Tibial nerve (tissue), 4 donors: Measurements from ENCODE around the gene LARP4B. TPM values are rescaled to one million over a fixed set of nuclear protein-coding genes. Genes with fewer than 3 reads are reported as not detected.

Source experiments
- DNase-seq, 2 donors: peaks; one replicate each; pipeline ENCODE4 v3.0.0-alpha.2; 2019; ENCODE audit warnings: low spot score in 2 of 2
- H3K27ac ChIP-seq, 4 donors: fragments of 200-600 bp; sonication (generic) in 3 of 4; one replicate each; pipeline ENCODE4 v1.5.1; 2017 to 2019; ENCODE audit warnings: mild to moderate bottlenecking in 1 of 4
- H3K27me3 ChIP-seq, 2 donors: fragments of 200-600 bp; sonication (generic) in 1 of 2; one replicate each; pipeline versions ENCODE4 v1.5.1 to v1.6.0; 2017 to 2019
- H3K36me3 ChIP-seq, 3 donors: fragments of 200-600 bp; sonication (generic); one replicate each; pipeline ENCODE4 v1.5.1; 2018 to 2019
- H3K4me1 ChIP-seq, 4 donors: fragments of 200-600 bp; sonication (generic) in 3 of 4; one replicate each; pipeline ENCODE4 v1.5.1; 2017 to 2019
- H3K4me3 ChIP-seq, 4 donors: fragments of 200-600 bp; sonication (generic) in 3 of 4; one replicate each; pipeline ENCODE4 v1.5.1; 2017 to 2019; ENCODE audit warnings: mild to moderate bottlenecking in 1 of 4, moderate library complexity in 1 of 4
- H3K9me3 ChIP-seq, 4 donors: fragments of 200-600 bp; sonication (generic) in 3 of 4; one replicate each; pipeline ENCODE4 v1.5.1; 2017 to 2019
- EP300 ChIP-seq, 2 donors: sonication (generic); formaldehyde crosslinking; IDR thresholded peaks; one replicate each; pipeline ENCODE4 v1.6.1; 2017; ENCODE audit warnings: antibody characterized with exemption in 2 of 2, mild to moderate bottlenecking in 1 of 2
- POLR2A ChIP-seq, 2 donors: fragments of 450-650 bp; IDR thresholded peaks; one replicate each; pipeline ENCODE4 v1.6.1; 2017; ENCODE audit warnings: antibody characterized with exemption in 2 of 2, mild to moderate bottlenecking in 2 of 2, moderate library complexity in 2 of 2
- WGBS, 2 donors: methylation state at CpG; one replicate each; pipeline ENCODE4 v1.1.5; 2018; 5-methylcytosine and 5-hydroxymethylcytosine counted together
- total RNA-seq, 4 donors: library from RNA; depleted of rRNA; stranded (reverse); fragments of >200 nt; gene quantifications; one replicate each; pipeline ENCODE4 v1.1.0, GENCODE V29; 2016
- TF ChIP-seq, protein P1 (sequence below), 5 experiments: fragments of 200-600 bp in 3 of 5; fragments of 450-650 bp in 2 of 5; sonication (generic) in 3 of 5; IDR thresholded peaks; one replicate each; pipeline ENCODE4 v1.5.1; 2016 to 2019; ENCODE audit warnings: antibody characterized with exemption in 5 of 5, mild to moderate bottlenecking in 3 of 5, moderate library complexity in 2 of 5

The LARP4B gene
- total RNA-seq, 4 donors from 2014 or later: 50.2 to 64.7 (median 58.6) TPM

DNA sequence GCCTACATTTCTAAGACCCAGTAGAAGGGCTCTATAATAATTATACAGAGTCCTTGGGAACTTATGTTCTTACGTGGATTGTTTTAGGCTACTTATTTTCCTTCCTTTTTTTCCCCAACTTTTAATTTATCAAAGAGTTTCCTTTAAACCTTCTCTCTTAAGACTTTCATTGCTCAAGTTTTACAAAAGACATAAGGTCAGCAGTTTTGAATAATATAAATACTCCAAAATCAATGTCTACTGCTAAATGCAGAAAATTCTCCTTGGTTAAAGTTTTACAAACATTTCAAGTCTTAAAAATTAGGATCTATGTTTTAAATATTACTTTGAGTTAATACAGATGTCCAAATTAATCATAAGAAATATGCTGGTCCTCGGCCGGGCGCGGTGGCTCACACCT lies 97.0 kb downstream of the LARP4B start:
- H3K9me3 ChIP-seq: no peaks in the 10 kb centered on the region
- TF ChIP-seq POLR2A (IDR thresholded peaks at IDR 0.05) (no peak), EP300 (IDR thresholded peaks at IDR 0.05) (no peak)
- TF ChIP-seq, protein P1, sequence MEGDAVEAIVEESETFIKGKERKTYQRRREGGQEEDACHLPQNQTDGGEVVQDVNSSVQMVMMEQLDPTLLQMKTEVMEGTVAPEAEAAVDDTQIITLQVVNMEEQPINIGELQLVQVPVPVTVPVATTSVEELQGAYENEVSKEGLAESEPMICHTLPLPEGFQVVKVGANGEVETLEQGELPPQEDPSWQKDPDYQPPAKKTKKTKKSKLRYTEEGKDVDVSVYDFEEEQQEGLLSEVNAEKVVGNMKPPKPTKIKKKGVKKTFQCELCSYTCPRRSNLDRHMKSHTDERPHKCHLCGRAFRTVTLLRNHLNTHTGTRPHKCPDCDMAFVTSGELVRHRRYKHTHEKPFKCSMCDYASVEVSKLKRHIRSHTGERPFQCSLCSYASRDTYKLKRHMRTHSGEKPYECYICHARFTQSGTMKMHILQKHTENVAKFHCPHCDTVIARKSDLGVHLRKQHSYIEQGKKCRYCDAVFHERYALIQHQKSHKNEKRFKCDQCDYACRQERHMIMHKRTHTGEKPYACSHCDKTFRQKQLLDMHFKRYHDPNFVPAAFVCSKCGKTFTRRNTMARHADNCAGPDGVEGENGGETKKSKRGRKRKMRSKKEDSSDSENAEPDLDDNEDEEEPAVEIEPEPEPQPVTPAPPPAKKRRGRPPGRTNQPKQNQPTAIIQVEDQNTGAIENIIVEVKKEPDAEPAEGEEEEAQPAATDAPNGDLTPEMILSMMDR (IDR thresholded peaks at IDR 0.05): no peak
- H3K4me3 ChIP-seq: no peak overlapping the region
- H3K36me3 ChIP-seq: peaks cover 0 to 68% (median 7%) of the 10 kb centered on the region in 3 donors
- DNase-seq: no peak
- H3K27ac ChIP-seq: no peak overlapping the region
- 98 to 100% methylated on average over 5 of the region's 5 CpGs for WGBS, 2 donors
- peaks cover 0 to 4% (median 0%) of the 10 kb centered on the region in 4 donors for H3K4me1 ChIP-seq
- H3K27me3 ChIP-seq: no peaks in the 10 kb centered on the region

DNA sequence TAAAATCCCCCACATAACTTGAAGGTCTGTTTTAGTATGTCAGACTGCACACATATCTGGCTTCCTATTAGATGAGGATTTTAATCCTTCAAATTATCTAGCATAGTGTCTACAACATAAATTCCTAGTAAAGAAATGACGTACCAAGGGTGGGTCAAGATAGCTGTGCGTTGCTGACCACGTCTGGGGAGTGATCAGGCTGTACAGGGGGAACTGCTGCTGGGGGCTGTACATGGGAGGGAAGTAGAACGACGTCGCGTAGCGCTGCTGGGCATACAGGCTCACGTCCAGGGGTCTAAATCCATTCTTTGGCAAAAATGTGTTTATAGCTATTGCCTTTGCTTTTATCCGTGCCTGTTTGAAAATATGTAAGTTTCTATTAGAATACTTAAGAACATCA lies 102.3 kb downstream of the LARP4B start:
- TF ChIP-seq, protein P1 (IDR thresholded peaks at IDR 0.05): no peak
- TF ChIP-seq EP300 (IDR thresholded peaks at IDR 0.05): no peak
- no peak for TF ChIP-seq POLR2A (IDR thresholded peaks at IDR 0.05)
- no peak for DNase-seq
- no peak overlapping the region for H3K27ac ChIP-seq
- H3K4me1 ChIP-seq: no peaks in the 10 kb centered on the region
- H3K27me3 ChIP-seq: no peaks in the 10 kb centered on the region
- no peaks in the 10 kb centered on the region for H3K9me3 ChIP-seq
- H3K4me3 ChIP-seq: no peak overlapping the region
- peaks cover 0 to 81% (median 3%) of the 10 kb centered on the region in 3 donors for H3K36me3 ChIP-seq
- WGBS, 2 donors: 92 to 94% methylated on average over 10 of the region's 10 CpGs

DNA sequence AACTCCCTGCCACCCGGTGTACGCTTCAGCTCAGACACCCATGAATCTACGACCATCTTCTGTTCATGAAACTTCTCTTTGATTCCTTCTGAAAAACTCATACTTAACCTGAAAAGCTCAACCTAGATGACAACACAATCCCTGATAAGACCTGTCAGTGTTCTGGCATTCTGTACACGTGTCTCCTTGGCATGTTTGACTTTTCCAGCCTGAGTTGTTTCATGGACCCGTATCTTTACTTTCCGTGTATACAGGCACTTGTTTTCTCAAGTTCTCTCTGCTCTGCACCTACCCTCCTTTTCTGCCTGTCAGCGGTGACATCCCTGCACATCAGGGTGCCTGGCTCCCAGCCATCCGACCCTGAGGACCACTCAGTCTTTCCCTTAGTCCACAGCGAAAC lies 103.3 kb downstream of the LARP4B start:
- Histone ChIP-seq H3K27ac (no peak overlapping the region), H3K27me3 (no peaks in the 10 kb centered on the region), H3K36me3 (peaks cover 0 to 84% (median 8%) of the 10 kb centered on the region in 3 donors), H3K9me3 (no peaks in the 10 kb centered on the region), H3K4me1 (no peaks in the 10 kb centered on the region), H3K4me3 (no peak overlapping the region)
- DNase-seq: no peak
- no peak for TF ChIP-seq EP300 (IDR thresholded peaks at IDR 0.05)
- TF ChIP-seq, protein P1 (IDR thresholded peaks at IDR 0.05): no peak
- no peak for TF ChIP-seq POLR2A (IDR thresholded peaks at IDR 0.05)
- WGBS, 2 donors: 94% methylated on average over 9 of the region's 9 CpGs

DNA sequence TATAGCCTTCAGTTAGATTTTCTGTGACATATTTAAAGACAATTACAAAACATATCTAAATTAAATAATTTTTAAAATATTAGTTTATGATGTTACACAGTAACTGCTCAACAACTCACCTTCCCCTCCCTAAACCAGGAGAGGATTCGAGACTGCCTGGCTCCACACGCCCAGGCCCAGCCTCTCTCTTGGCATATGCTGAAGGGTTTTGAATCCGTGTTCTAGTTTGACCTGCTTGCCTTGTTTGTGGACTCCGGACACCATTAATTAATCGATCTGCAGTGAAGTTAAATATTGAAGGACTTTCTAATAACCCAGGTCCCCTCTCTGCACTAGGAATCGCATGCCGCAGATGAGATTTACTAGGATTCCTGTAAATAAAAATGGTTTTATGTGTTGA lies 106.6 kb downstream of the LARP4B start:
- Histone ChIP-seq H3K27ac (no peak overlapping the region), H3K36me3 (peaks cover 0 to 96% (median 8%) of the 10 kb centered on the region in 3 donors), H3K4me1 (peaks cover 0 to 3% (median 0%) of the 10 kb centered on the region in 4 donors), H3K9me3 (no peaks in the 10 kb centered on the region), H3K27me3 (no peaks in the 10 kb centered on the region), H3K4me3 (no peak overlapping the region)
- TF ChIP-seq, protein P1 (IDR thresholded peaks at IDR 0.05): no peak
- no peak for TF ChIP-seq POLR2A (IDR thresholded peaks at IDR 0.05)
- 91 to 93% methylated on average over 7 of the region's 7 CpGs for WGBS, 2 donors
- no peak for DNase-seq

DNA sequence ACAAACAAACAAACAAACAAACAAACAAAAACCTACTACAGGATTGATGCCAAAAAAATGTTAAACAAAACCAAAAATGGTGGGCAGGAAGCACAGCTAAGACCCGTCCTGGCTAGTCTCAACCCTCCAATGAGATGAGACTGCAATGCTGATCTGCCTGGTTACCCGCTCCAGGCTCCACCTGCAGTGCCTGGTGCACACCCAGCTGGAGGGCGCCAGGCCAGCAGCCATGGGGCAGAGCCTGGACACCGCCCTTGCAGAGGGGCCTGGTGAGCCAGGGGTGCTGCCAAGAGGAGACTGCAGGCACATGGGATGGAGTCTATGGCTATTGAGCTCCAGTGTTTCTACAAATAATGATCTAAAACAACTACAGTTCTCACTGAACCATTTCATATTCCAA lies 107.0 kb downstream of the LARP4B start:
- DNase-seq: no peak
- Histone ChIP-seq H3K27ac (no peak overlapping the region), H3K4me3 (no peak overlapping the region), H3K36me3 (peaks cover 0 to 96% (median 8%) of the 10 kb centered on the region in 3 donors), H3K9me3 (no peaks in the 10 kb centered on the region), H3K4me1 (peaks cover 0 to 6% (median 0%) of the 10 kb centered on the region in 4 donors), H3K27me3 (no peaks in the 10 kb centered on the region)
- 95 to 97% methylated on average over 4 of the region's 4 CpGs for WGBS, 2 donors
- TF ChIP-seq, protein P1 (IDR thresholded peaks at IDR 0.05): no peak
- TF ChIP-seq POLR2A (IDR thresholded peaks at IDR 0.05): no peak
- no peak for TF ChIP-seq EP300 (IDR thresholded peaks at IDR 0.05)
